KMS-11 (cell line): ENCODE measurements around the gene CHCHD4.

Source experiments
- H2AFZ ChIP-seq: fragments of 200-600 bp; sonication (generic); 2 replicates; pipeline ENCODE4 v1.6.1; 2016; ENCODE audit warnings: antibody characterized with exemption, mixed run types, low read depth
- H3K27ac ChIP-seq: fragments of 200-600 bp; sonication (generic); 2 replicates; pipeline ENCODE4 v1.6.1; 2016; ENCODE audit warnings: mild to moderate bottlenecking, mixed run types
- H3K27me3 ChIP-seq: fragments of 200-600 bp; sonication (generic); 2 replicates; pipeline ENCODE4 v1.6.1; 2017; ENCODE audit warnings: mild to moderate bottlenecking, low read depth, mixed run types, moderate library complexity; ENCODE audit not compliant: insufficient read depth
- H3K36me3 ChIP-seq: fragments of 200-600 bp; sonication (generic); 2 replicates; pipeline ENCODE4 v1.6.1; 2017; ENCODE audit warnings: mild to moderate bottlenecking, mixed run types; ENCODE audit not compliant: insufficient read depth
- H3K4me1 ChIP-seq: fragments of 200-600 bp; sonication (generic); 2 replicates; pipeline ENCODE4 v1.6.1; 2016; ENCODE audit warnings: mild to moderate bottlenecking, low read depth, mixed run types; ENCODE audit not compliant: poor library complexity, severe bottlenecking
- H3K4me2 ChIP-seq: fragments of 200-600 bp; sonication (generic); 2 replicates; pipeline ENCODE4 v1.7.0; 2016; ENCODE audit warnings: mild to moderate bottlenecking, mixed run types
- H3K4me3 ChIP-seq: fragments of 200-600 bp; sonication (generic); IDR thresholded peaks from 2 replicates; pipeline ENCODE4 v1.6.1; 2017; ENCODE audit warnings: low read depth, low read length, mixed read lengths; ENCODE audit not compliant: insufficient read depth
- H3K79me2 ChIP-seq: fragments of 200-600 bp; sonication (generic); 2 replicates; pipeline ENCODE4 v1.6.1; 2016; ENCODE audit warnings: low read depth, mixed run types; ENCODE audit not compliant: insufficient read depth
- H3K9ac ChIP-seq: fragments of 200-600 bp; sonication (generic); 2 replicates; pipeline ENCODE4 v1.6.1; 2016; ENCODE audit warnings: mild to moderate bottlenecking, mixed run types
- H4K20me1 ChIP-seq: fragments of 200-600 bp; sonication (generic); 2 replicates; pipeline ENCODE4 v1.6.1; 2016; ENCODE audit warnings: mild to moderate bottlenecking, mixed run types; ENCODE audit not compliant: insufficient read depth
- TF ChIP-seq, protein P1 (sequence below): fragments of 200-600 bp; sonication (generic); conservative IDR thresholded peaks from 2 replicates; pipeline ENCODE4 v1.6.1; 2017; ENCODE audit warnings: low read depth, mild to moderate bottlenecking, antibody characterized with exemption, low read length, moderate library complexity, mixed read lengths

CHCHD4 gene

DNA sequence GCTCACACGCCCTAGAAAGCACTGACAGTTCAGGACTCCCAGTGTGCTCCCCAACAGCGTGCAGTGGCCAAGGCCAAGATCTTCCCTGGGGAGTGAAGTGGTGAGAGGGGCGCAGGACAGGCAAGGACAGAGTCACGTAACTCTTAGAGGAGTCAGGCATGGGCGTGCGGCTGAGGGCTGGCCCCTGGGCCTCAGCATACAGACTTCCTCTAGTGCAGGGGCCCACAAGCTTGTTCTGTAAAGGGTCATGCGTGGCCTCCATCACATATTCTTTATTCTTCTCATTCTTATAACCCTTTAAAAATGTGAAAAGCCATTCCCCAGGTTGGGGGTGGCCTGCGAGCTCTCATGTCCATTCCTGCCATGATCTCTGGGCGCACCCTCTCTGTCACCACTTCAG lies 25.4 kb upstream of the CHCHD4 start:
- Histone ChIP-seq H3K4me3 (no peak overlapping the region), H3K4me1 (peaks cover 3% of the 10 kb centered on the region), H3K36me3 (no peaks in the 10 kb centered on the region), H3K4me2 (no peak overlapping the region), H2AFZ (no peak overlapping the region), H3K9ac (no peak overlapping the region), H3K79me2 (no peaks in the 10 kb centered on the region), H3K27me3 (no peaks in the 10 kb centered on the region), H4K20me1 (no peaks in the 10 kb centered on the region), H3K27ac (no peak overlapping the region)
- TF ChIP-seq, protein P1, sequence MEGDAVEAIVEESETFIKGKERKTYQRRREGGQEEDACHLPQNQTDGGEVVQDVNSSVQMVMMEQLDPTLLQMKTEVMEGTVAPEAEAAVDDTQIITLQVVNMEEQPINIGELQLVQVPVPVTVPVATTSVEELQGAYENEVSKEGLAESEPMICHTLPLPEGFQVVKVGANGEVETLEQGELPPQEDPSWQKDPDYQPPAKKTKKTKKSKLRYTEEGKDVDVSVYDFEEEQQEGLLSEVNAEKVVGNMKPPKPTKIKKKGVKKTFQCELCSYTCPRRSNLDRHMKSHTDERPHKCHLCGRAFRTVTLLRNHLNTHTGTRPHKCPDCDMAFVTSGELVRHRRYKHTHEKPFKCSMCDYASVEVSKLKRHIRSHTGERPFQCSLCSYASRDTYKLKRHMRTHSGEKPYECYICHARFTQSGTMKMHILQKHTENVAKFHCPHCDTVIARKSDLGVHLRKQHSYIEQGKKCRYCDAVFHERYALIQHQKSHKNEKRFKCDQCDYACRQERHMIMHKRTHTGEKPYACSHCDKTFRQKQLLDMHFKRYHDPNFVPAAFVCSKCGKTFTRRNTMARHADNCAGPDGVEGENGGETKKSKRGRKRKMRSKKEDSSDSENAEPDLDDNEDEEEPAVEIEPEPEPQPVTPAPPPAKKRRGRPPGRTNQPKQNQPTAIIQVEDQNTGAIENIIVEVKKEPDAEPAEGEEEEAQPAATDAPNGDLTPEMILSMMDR = no peak

DNA sequence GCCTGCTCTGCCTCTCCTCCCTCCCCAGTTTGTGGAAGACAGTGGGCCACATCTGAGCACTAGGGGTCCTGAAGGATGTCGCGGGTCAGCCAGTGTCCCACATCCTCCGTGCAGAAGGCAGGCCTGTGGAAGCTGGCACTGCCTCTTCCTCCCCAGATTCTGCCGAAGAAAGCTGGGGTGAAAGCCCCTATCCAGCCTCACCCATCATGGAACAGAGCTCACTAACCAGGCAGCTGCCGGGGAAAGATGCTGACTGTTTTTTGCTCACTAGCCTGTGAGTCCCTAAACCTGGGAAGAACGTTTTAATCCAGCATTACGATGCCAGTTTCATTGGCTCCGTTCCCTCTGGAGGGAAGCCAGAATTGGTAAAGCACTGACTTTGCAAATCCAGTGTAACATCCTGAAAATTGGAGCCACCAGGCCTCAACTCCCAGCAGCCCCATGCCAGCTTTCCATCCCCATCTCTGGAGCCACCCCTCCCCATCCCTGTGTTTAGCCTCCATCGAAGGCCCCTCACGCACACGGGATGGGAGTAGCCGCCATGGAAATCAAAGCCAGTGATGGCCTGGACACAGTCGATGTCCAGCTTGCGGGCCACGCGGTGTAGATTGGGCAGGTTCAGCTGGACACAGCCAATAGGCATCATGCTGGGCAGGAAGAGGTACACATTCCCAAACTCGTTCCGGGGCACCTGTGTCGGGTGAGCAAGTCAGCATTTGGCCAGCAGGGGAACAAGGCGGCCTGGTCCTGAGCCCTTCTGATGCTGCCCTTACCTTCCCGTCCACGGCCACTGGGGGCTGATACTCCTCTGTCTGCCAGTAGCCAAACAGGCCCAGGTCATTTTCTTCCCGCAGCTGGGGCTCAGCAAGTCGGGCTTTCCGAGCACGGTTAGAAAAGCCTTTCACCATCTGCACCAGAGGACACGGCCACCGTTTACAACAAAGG lies 23.6 kb upstream of the CHCHD4 start:
- H3K9ac ChIP-seq = no peak overlapping the region
- no peaks in the 10 kb centered on the region for H4K20me1 ChIP-seq
- TF ChIP-seq, protein P1 = no peak
- H3K27ac ChIP-seq = no peak overlapping the region
- no peaks in the 10 kb centered on the region for H3K27me3 ChIP-seq
- no peak overlapping the region for H3K4me3 ChIP-seq
- H3K4me1 ChIP-seq = peaks cover 21% of the 10 kb centered on the region
- H3K79me2 ChIP-seq = no peaks in the 10 kb centered on the region
- no peak overlapping the region for H3K4me2 ChIP-seq
- H3K36me3 ChIP-seq = no peaks in the 10 kb centered on the region
- no peak overlapping the region for H2AFZ ChIP-seq

DNA sequence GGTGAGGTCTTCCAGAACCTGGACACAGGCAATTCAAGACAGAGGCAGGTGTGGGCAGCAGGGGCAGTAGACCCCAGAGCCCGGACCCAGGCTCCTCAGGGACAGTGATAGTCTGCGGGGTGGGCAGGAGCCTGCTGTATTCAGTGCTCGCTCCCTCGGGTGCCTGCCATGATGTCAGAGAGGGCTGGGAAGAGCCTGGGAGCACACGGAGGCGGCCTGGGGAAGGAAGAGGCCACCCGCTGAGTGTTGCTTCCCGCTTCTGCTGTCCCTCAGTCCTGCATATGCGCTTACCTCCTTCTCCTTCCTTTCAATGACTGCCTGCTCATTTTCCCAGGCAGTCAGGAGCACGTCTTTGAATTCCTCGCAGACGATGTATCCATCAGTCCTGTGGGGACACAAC lies 22.9 kb upstream of the CHCHD4 start:
- TF ChIP-seq, protein P1 = no peak
- Histone ChIP-seq H2AFZ (no peak overlapping the region), H4K20me1 (no peaks in the 10 kb centered on the region), H3K4me1 (peaks cover 25% of the 10 kb centered on the region), H3K4me3 (no peak overlapping the region), H3K79me2 (no peaks in the 10 kb centered on the region), H3K27ac (no peak overlapping the region), H3K27me3 (no peaks in the 10 kb centered on the region), H3K4me2 (no peak overlapping the region), H3K9ac (no peak overlapping the region), H3K36me3 (no peaks in the 10 kb centered on the region)

DNA sequence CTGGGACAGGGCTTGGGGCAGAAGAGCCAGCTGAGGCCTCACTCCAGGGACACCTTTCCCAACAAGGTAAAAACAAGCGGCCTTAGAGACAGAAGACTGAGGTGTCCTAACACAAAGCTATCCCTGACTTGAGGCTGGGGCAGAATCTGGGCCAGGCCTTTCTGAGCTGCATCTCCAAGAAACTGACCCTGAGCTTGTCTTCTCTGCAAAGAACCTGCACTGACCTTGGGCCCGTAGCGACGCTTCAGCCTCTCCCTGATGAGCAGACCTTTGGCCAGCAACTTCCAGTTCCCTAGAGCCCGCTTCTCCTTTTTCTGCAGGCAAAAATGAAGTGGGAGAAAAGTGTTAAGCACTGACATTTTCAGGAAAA lies 22.4 kb upstream of the CHCHD4 start:
- H2AFZ ChIP-seq = no peak overlapping the region
- H3K79me2 ChIP-seq = no peaks in the 10 kb centered on the region
- TF ChIP-seq, protein P1 = no peak
- H3K4me3 ChIP-seq = no peak overlapping the region
- H3K27ac ChIP-seq = no peak overlapping the region
- peaks cover 25% of the 10 kb centered on the region for H3K4me1 ChIP-seq
- H4K20me1 ChIP-seq = no peaks in the 10 kb centered on the region
- H3K9ac ChIP-seq = no peak overlapping the region
- no peak overlapping the region for H3K4me2 ChIP-seq
- H3K27me3 ChIP-seq = no peaks in the 10 kb centered on the region
- H3K36me3 ChIP-seq = no peaks in the 10 kb centered on the region
